HG02798 (cell line): Measurements from ENCODE around the gene RASAL2.
"Not testable (repeated sequence)": the region's sequence is repeated elsewhere in the genome, so short reads cannot be mapped to it uniquely, and the experiment has no call there.

ENCODE experiments used
- ATAC-seq: cut with Tn5 transposase; IDR thresholded peaks from one replicate; pipeline ENCODE4 v1.9.1; 2021; ENCODE audit warnings: mild to moderate bottlenecking; ENCODE audit not compliant: unreplicated experiment, poor library complexity

The RASAL2 gene

DNA sequence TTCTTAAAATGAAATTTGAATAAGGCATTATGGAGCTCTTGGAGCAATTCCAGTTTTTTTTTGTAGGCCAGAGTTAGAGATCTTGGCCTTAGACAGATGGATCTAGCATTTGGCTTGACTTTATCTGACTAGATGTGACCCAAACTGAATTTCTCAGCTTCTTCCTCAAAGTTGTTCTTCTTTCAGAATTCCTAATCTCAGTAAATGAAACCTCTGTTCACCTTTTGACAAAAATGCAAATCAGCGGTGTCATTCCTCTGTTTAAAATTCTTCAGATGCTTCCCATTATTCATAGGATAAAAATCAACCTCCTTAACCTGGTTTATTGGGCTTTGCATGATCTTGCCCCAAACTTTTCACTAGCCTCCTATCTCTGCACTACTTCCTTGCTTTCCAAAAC lies 177.6 kb downstream of the RASAL2 start:
- ATAC-seq, result no peak

DNA sequence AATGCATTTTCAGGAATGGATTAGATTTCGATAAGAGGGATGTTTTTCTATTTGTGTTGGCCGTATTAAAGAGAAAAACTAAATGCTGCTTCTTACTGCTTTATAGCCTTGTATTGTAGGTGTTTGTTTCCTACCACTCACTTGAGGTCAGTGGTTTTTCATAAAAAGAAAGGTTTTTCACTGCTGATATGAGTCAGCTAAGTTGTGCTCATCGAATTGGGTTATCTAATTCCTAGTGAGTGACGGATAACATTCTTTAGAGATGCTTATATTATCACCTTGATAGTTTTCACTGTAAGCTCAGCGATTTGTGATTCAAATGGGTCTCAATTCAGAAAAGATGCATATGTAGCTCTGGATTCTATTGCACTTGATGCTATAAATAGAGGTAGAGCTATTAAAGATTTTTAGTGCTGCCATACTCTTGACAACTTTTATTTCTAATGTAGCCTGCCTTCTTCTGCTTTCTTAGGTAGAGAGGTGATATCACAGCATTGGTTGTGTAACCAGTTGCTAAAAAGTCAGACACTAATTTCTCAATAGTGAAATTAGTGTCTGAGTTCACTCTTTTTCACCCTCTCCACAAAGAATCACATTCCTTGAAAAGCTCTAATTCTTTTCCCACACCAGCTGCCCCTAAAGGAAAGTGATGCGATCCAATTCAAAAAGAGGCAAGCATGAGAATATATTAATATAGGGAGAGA lies 180.0 kb downstream of the RASAL2 start:
- ATAC-seq, result no peak

DNA sequence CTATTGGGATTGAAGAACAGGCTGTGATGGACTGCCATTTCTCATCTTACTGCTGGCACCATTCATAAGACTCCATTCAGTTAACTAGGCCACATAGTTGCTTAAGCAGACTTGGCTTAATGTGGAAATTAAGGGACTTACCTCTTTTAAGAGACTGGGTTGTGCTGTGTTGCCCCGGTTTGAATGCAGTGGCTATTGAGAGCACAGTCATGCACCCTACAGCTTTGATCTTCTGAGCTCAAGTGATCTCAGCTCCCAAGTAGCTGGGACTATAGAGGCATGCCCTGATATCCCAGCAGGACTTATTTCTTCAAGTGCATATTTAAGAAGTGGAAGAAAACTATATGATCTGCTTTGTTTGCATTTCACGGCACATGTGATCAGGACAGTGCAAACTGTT lies 181.1 kb downstream of the RASAL2 start:
- no peak for ATAC-seq

DNA sequence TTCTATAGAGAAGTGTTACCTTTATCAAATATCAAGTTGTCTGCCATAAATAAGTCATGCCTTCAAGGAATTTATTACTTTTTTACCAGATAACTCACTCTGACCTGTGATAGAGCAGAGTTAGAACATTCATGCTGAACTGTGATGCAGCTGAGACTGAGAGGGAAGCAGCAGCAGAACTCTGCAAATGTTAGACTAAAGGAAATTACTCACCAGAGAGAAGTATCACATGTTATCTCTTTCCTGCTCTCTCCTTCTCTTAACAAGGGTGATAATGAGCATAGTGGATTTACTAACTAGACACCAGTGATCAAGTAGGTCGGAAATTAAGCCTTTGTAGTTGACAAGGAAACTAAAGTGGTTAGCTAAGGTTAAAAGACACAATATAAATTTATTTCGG lies 181.6 kb downstream of the RASAL2 start:
- no peak for ATAC-seq

GRCh38 chr1:178277793-178278530 lies 184.1 kb downstream of the RASAL2 start:
- ATAC-seq, result no peak

DNA sequence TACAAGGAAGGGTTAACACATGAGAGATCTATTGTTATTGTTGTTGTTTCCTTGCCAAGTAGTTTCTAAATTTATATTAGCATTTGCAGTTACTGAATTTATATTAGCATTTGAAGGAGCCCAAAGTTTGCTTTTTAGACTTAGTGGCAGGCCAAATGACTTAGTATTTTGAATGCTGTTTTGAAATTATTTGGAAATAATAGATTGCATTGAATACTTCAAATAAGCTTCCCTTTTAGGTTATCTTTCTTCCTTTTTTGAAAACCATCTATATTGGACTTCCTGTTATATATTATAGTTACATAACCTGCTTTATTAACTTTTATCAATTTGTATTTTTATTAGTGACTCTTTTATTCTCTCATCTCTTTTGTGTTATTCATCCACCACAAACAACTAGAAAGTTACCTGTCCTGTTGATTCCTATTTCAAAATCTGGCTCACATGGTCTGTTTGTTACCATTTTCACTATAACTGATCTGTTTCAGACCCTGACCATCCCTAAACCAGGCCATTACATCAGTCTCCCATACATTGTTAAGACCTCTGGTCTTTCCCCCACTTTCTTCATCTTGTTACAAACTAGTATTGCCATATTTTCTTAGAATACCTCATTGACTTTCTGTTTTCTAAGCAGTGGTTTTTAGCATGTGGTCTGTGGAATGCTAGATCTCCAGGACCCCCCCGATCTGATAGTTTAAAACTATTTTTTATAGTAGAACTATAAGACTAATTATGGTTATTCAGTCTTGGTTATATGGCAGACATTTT lies 185.2 kb downstream of the RASAL2 start:
- no peak for ATAC-seq

DNA sequence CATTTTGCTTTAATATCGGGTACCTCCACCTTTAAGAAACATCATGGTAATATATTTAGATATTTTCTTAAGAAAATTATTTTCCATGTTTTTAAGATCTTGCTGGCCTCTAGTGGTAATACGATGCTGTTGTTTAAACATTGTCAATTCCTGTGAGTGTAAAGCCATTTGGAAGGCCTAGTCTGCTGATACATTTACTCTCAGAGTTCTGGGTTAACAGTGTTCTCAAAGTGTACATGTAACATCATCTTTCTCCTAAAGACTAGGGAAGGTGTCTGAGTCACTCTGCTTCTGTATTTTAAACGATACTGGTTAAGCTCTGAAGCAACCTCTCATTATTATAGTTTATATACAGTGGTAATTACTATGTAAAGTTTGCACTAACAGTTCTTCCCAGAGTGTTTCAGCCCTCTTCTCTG lies 189.1 kb downstream of the RASAL2 start:
- ATAC-seq, result no peak

DNA sequence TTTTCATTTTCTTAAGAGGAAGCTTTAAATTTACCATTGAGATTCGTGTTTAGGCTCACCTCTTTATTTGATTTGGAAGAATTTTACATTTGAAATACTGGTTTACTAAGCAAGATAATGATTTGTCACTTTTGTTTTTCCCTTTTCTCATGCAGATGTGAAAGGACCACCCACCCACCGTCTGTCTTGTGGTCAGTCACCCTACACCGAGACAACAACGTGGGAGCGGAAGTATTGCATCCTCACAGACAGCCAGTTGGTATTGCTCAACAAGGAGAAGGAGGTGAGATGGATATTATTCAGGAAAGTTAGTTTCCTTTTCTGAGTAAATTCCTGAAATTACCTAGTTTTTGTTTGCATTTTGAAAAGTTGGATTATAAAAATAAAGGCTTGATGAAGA lies 189.5 kb downstream of the RASAL2 start:
- ATAC-seq, result no peak

DNA sequence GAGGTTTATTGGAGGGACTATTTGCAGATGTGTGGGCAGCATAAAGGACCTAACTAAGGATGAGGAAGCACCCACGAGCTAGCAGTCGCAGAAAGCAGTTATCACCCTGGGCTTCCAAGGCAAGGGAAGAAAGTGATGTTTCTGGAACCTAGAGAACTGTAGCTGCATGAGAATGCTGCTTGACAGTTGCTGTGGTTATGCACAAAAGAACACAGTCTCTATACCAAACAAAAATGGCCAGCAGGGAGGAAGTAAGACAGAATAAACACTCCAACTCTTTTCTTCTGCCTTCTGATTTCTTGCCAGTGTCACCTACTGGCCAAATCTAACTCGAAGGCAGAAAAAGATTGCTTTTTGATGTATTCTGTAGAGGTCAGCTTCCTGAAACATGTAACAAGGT lies 190.2 kb downstream of the RASAL2 start:
- ATAC-seq, result no peak

- no peak for ATAC-seq
Measured at GRCh38 chr1:178291166-178291565, 197.3 kb downstream of the RASAL2 start.

DNA sequence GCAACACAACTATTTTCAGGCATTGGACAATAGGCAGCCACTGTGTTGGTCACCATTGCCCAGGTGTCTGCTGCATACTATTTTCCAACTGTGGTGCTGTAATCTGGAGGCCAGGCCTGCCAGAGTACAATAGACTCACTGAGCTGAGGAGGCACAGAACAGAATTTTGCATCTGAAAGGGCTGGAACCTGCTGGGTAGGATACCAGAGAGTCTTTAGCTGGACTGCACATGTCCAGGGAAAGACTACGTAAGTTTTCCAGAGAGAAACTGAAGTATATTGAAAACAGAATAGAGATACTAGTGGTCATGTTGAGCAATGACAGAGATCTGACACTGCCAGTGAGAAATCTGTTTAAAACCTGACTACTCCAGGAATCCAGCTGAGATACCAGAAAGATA lies 200.8 kb downstream of the RASAL2 start:
- no peak for ATAC-seq

DNA sequence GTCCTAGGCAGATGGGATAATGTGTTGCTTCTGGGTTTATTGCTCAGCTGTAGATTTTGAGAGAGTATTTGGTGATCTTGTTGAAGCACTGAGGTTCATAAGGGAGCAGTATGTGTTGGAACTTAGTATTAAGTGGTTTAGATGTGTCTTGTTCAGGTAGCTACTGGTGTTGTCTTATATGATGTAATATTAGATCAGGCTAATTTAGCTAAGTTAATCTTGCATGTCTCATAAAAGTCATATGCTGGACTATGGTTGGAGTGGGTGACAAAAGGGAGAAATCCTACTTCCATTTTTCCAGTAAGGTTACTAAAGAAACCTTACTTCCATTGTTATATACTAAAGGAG lies 206.4 kb downstream of the RASAL2 start:
- ATAC-seq, result no peak

DNA sequence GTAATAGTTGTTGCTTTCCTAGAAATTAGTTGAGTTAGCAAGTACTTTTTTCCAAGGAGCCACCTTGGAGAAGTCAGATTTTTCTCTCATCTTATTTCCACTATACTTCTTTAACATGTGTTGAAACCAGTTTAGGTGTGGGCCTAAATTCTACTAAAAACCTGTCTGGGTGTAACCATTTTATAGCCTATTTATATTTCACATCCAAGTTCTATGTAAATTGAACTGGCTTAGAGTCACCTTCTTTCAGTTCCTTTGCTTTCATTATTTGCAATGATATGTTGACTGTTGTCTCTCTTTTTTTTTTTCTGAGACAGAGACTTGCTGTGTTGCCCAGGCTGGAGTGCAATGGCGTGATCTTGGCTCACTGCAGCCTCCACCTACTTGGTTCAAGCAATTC lies 207.2 kb downstream of the RASAL2 start:
- ATAC-seq, result no peak

DNA sequence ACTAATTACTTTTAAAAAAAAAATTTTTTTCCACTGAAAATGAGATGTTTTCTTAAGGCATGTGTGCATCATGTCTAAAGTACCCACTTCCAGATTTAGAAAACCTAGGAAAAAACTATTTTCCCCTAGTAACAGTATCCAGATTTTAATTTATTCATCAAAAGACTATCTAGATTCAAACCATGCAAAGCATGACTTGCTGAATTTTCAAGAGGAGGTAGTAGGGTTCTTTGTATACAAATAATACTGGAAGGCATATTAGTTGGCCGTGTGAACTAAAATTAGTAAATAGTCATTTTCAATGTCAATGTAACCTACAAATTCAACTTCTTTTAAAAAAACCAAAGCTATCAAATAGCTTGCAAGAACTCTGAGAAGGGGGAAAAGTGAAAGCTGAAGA lies 213.4 kb downstream of the RASAL2 start:
- no peak for ATAC-seq

GRCh38 chr1:178308438-178308837 lies 214.5 kb downstream of the RASAL2 start:
- ATAC-seq, result no peak

GRCh38 chr1:178310685-178311105 lies 216.8 kb downstream of the RASAL2 start:
- peak; percentile 80 for ATAC-seq

DNA sequence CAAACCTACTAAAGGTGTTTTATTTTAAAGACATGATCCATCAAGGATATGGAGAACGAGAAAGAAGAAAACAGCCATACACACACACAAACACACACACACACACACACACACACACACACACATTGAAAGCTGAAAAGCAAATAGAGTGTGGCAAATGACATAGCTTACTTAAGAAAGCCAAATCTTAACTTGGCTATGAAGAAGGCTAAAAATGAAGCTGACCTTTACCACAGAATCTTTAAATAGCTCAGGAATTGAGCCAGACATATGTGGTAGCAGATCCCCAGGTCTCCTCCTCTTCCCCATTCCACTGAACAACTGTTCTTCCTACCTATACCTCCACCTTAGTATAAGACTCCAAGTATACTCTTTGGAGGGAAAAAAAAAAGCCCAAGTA lies 217.3 kb downstream of the RASAL2 start:
- no peak for ATAC-seq

DNA sequence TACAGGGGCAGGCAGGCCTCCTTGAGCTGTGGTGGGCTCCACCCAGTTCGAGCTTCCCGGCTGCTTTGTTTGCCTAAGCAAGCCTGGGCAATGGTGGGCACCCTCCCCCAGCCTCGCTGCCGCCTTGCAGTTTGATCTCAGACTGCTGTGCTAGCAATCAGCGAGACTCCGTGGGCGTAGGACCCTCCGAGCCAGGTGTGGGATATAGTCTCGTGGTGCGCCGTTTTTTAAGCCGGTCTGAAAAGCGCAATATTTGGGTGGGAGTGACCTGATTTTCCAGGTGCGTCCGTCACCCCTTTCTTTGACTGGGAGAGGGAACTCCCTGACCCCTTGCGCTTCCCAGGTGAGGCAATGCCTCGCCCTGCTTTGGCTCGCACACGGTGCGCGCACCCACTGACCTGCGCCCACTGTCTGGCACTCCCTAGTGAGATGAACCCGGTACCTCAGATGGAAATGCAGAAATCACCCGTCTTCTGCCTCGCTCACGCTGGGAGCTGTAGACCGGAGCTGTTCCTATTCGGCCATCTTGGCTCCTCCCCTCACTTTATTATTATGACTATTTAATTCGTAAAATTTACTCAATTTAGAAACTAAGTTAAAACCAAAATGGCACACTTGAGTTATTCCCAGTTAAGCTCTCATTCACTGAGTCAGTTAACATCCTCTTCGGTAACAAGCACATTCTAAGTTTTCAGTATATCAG lies 226.5 kb downstream of the RASAL2 start:
- ATAC-seq, result not testable (repeated sequence)

GRCh38 chr1:178323067-178323466 lies 229.2 kb downstream of the RASAL2 start:
- ATAC-seq, result no peak

GRCh38 chr1:178324003-178324402 lies 230.1 kb downstream of the RASAL2 start:
- ATAC-seq, result no peak

DNA sequence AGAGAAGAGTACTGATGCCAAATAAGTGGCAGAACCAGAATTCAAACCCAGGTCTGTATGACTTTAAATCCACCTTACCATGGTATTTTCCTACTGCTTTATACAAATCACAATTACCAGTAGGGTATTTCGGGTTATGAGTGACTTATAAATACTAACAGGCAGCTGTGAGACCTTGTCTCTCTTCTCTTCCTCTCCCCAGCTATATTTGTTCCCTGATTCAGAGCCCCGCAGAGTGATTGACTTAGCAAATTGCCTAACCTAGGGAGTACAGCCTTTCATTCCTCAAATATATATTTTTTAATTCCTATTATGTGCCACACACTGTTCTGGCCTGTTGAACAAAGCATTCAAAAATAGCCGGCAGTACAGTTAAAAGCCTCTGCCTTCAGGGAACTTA lies 234.8 kb downstream of the RASAL2 start:
- no peak for ATAC-seq
